Loucy (cell line): ENCODE results near the gene SLC22A23.

ENCODE experiments used
- CTCF ChIP-seq: fragments of 200-600 bp; sonication (generic); conservative IDR thresholded peaks from 2 replicates; pipeline ENCODE4 v1.5.1; 2014; ENCODE audit warnings: mild to moderate bottlenecking, antibody characterized with exemption, low read length
- EZH2phosphoT487 ChIP-seq: fragments of 200-600 bp; IDR thresholded peaks from 2 replicates; pipeline ENCODE4 v1.6.1; 2018; ENCODE audit warnings: antibody characterized with exemption, mild to moderate bottlenecking, moderate library complexity, borderline replicate concordance

GRCh38 chr6:3351105-3351676 lies 105.7 kb downstream of the SLC22A23 start:
- TF ChIP-seq EZH2phosphoT487 (no peak), CTCF (no peak)
